Stimulated activated CD8-positive, alpha-beta memory T cell treated with anti-CD3 and anti-CD28 coated beads, Interleukin-7, amount 100 ng/mL, for 4 hours (primary cell): ENCODE data around the gene ATG9B.
"Not testable (repeated sequence)": the region's sequence is repeated elsewhere in the genome, so short reads cannot be mapped to it uniquely, and the experiment has no call there.

Source experiments
- DNase-seq, 2 donors: peaks; one replicate each; pipeline ENCODE4 v3.0.0-alpha.2; 2020; ENCODE audit warnings: low read depth in 2 of 2

The ATG9B gene

DNA sequence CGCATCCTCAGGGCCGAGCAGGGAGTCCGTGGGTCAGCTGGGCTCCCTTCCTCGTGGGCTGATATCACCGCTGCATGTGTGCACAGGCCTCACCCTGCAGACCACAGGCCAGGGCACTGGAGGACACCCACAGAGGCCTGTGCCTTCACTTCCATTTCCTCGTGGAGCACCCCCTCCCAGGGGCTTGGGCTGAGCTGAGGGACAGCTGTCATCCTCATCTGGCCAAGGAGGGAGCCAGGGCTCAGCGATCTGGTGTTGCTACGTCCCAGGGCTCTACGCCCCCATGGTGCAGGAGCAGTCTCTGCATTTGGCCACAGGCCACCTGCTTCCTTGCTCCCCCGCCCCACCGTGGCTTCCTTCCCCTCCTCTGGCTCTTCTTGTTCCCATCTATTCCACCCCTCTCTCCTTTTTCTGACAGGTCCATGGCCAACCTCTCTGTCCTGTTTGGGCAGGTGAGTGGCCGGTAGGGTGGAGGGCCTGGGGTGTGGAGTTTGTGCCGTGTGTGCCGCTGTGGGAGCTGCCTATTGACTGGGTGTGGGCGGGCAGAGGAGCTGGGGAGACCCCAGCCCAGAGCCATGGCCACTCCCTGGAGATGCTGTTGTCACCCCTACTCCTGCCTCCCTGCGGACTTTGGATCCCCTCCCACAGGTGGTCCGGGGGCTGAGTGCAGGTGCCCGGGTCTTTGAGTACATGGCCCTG is 15.7 kb upstream of the ATG9B start:
- DNase-seq, result no peak

- peak; percentile 68 to 75 for DNase-seq
Observed at GRCh38 chr7:151038951-151039849, 14.9 kb upstream of the ATG9B start.

GRCh38 chr7:151035902-151036301 is 11.6 kb upstream of the ATG9B start:
- no peak for DNase-seq

GRCh38 chr7:151035026-151035717 is 10.9 kb upstream of the ATG9B start:
- no peak for DNase-seq

DNA sequence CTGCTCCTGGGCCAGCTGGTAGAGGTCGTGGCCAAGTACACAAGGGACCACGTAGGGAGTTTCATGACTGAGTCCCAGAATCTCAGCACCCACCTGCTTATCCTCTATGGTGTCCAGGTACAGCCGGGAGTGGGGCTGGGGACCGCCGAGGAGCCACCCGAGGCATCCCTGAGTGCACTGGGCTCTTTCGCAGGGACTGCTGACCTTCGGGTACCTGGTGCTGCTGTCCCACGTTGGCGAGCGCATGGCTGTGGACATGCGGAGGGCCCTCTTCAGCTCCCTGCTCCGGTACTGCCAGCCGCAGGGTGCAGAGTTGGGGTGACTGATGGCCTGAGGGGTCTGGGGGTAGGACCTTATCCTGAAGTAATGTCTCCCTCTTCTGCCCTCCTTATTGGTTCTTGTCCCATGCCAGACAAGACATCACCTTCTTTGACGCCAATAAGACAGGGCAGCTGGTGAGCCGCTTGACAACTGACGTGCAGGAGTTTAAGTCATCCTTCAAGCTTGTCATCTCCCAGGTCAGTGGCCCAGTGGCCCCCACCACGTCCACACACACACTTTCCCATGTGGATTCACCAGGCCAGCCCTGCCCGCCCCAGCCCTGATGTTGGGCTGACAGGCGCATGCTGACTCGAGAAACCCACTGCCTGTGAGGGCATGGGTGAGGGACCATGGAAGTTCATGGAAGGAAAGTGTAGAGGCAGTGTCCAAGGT is 10.2 kb upstream of the ATG9B start:
- no peak for DNase-seq

DNA sequence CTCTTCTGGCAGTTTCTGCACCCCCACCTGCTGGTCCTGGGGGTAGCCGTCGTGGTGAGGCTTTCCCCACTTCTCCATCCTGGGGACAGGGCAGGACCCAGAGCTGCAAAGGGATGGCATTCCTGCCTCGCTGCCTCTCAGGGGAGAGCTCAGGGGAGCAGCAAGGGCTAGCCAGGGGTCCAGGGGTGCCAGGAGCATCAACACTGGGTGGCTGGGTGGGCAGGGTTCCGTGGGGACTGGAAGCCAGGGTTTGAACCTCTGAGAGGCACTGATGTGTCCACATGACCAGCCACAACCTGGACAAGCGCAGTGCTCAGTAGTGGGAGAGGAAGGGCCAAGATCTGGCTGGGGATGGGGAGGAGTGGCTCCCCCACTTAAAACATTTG is 9.6 kb upstream of the ATG9B start:
- DNase-seq, result no peak

DNA sequence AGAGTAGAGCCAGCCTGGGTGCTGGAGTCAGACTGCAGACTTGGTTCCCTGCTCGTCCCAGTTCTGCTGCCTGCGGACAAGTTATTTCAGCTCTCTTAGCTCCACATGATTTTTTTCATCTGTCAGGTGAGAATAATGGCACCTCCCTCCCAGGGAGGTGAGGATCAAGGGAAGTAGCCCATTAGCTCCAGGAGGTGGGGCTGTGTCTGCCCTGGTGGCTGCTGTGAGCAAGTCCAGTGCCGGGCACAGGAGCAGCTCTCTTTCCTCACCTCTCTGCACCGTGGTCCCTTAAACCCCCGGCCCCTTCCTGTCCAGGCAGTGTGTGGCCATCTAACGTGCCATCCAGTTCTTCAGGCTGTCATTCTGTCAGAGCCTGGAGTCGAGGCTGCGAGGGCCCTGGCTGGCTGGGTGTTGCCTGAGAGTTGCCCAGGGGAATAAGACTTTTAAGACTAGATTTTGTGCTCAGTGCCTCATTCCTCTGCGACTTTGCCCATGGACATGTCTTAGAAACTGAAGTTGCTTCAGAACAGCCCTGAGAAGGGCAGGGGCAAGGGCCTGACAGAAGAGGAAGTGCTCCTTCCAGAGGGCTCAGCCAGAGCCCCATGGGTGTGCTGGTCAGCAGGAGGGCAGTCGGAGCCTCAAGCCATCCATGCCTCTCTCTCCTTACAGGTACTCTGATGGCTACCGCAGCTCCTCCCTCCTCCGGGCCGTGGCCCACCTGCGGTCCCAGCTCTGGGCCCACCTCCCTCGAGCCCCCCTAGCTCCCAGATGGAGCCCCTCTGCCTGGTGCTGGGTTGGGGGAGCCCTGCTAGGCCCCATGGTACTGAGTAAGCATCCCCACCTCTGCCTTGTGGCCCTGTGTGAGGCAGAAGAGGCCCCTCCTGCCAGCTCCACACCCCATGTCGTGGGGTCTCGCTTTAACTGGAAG is 8.9 kb upstream of the ATG9B start:
- DNase-seq, result no peak

DNA sequence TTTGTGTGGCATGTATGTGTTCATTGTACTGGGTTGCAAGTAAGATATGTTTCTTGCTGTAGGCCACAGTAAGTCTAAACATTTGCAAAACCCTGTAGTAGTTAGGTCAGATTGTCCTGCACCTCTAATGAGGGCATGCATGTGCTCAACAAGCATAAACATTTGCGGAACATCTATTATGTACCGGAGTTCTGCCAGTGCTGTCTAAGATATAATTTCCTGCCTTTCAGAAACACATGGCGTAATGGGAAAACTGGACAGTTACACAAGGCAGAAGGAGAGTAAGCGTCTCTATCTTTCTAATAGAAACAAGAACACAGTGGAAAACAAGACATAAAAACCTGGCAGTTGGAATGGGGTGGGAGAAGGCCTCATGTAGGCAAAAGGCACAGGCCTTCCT is 6.7 kb upstream of the ATG9B start:
- DNase-seq, result no peak

- no peak for DNase-seq
Observed at GRCh38 chr7:151028948-151029501, 4.7 kb upstream of the ATG9B start.

GRCh38 chr7:151028131-151028947 is 4.0 kb upstream of the ATG9B start, which contains the start of gene ABCB8:
Gene ABCB8 (plus strand): TSS chr7:151028450. CDS start chr7:151028516, 66 bp downstream.
- DNase-seq, result peak; percentile 92 to 99

DNA sequence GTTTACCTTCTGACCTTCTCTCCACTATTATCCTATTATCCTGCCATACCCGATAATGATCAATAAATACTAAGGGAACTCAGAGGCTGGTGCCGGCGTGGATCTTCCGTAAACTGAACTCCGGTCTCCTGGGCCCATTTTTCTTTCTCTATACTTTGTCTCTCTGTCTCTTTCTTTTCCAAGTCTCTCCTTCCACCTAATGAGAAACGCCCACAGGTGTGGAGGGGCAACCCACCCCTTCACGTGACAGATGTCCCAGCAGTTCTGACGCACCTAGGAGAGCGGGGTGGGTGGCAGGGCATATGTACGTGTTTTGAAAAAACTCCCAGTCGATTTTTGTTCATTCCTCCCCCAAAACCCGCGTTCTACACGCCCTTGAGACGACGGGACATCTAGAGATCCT is 3.4 kb upstream of the ATG9B start:
- not testable (repeated sequence) for DNase-seq

GRCh38 chr7:151026771-151027727 is 2.8 kb upstream of the ATG9B start:
- not testable (repeated sequence) for DNase-seq

GRCh38 chr7:151025924-151026671 is 1.8 kb upstream of the ATG9B start:
- DNase-seq, result no peak

- no peak for DNase-seq
Observed at GRCh38 chr7:151023232-151023631, 1.1 kb downstream of the ATG9B start.

DNA sequence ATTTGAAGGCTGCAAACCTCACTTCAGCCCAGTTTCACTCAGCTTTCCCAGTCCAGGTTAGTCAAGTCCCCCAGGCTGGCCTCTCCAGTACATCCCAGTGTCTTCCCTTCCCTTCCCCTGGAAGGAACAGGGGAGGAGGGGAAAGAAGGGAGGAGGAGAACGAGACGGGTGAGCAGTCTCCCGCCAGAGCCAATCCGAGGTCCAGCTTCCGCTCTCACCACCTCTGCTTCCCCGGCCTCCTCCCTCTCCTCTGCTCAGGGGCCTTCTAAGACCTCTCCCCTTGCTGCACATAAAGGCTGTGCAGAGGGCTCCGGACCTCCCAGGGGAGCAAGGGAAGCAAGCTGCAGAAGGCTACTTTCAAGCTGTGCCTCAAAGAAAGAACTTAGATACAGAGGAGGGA is 4.1 kb downstream of the ATG9B start:
- DNase-seq, result no peak

DNA sequence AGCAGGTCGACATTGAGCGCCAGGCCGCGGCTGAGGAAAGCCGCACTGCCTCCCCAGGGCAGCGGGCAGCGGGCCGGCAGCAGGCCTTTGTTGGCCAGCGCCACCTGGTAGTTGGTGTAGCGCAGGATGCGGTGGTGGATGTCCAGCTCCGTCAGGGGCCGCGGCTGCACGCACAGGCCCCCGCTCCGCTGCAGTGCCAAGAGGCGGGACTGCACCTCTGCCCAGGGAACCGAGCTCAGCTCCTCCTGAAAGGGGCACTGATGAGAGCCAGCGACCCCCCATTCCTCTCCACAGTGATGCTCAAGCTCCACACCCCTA is 5.2 kb downstream of the ATG9B start:
- DNase-seq, result no peak

DNA sequence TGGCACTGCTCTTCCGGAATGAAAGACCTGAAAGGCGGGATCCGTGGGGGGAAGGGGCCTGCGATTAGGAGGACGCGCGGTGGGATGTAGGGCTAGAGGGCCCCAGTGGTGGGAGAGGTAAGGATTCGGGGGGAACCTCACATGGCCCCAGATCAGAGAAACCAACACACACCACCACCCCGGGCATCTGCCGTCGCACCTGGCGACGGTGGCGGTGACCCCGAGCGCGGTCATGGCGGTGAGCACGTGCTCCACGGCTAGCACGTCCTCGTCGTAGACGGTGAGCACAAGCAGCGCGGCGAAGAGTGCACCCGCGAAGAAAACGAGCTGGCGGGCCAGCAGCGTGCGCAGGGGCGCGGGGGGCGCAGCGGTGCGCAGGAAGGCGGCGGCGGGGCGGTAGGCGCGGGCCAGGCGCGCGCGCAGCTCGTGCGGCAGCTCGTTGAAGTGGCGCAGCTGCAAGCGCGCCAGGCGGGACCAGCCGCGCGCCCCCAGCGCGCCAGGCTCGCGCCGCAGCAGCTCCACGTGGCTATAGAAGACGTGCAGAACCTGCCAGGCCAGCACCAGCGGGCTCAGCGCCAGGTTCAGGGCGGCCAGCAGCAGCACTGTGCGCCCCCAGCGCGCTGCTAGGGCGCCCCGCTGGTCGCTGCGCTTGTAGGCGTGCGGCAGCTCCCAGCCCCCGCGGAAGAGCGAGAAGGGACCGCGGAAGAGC is 5.7 kb downstream of the ATG9B start:
- no peak for DNase-seq
